Effector memory CD8-positive, alpha-beta T cell (primary cell): Measurements from ENCODE around the gene NEUROG1.
"Not testable (repeated sequence)": the region's sequence is repeated elsewhere in the genome, so short reads cannot be mapped to it uniquely, and the experiment has no call there.

Source experiments
- ATAC-seq: fragments of 150-1000 bp; cut with Tn5 transposase; replicated peaks from 2 replicates; pipeline ENCODE4 v1.10.0; 2021; ENCODE audit warnings: mild to moderate bottlenecking, moderate library complexity
- DNase-seq, 3 experiments: peaks; one replicate each; pipeline ENCODE4 v3.0.0; 2021
- H3K27ac Mint-ChIP-seq, 2 donors: one replicate each; pipeline ENCODE4 v1.8.0; 2022; ENCODE audit warnings: mild to moderate bottlenecking in 2 of 2, mixed read lengths in 2 of 2, moderate library complexity in 2 of 2
- H3K27me3 Mint-ChIP-seq, 2 donors: one replicate each; pipeline ENCODE4 v1.8.0; 2022; ENCODE audit warnings: mixed read lengths in 2 of 2
- H3K36me3 Mint-ChIP-seq: one replicate; pipeline ENCODE4 v1.8.0; 2022; ENCODE audit warnings: mild to moderate bottlenecking, moderate library complexity, mixed read lengths; ENCODE audit not compliant: insufficient read depth
- H3K4me1 Mint-ChIP-seq, 2 donors: one replicate each; pipeline ENCODE4 v1.8.0; 2022; ENCODE audit warnings: low read depth in 2 of 2, mixed read lengths in 2 of 2
- H3K4me3 Mint-ChIP-seq, 2 donors: one replicate each; pipeline ENCODE4 v1.8.0; 2022; ENCODE audit warnings: mild to moderate bottlenecking in 2 of 2, mixed read lengths in 2 of 2, moderate library complexity in 2 of 2
- H3K9me3 Mint-ChIP-seq, 2 donors: one replicate each; pipeline ENCODE4 v1.8.0; 2022; ENCODE audit warnings: mixed read lengths in 2 of 2

Gene NEUROG1

DNA sequence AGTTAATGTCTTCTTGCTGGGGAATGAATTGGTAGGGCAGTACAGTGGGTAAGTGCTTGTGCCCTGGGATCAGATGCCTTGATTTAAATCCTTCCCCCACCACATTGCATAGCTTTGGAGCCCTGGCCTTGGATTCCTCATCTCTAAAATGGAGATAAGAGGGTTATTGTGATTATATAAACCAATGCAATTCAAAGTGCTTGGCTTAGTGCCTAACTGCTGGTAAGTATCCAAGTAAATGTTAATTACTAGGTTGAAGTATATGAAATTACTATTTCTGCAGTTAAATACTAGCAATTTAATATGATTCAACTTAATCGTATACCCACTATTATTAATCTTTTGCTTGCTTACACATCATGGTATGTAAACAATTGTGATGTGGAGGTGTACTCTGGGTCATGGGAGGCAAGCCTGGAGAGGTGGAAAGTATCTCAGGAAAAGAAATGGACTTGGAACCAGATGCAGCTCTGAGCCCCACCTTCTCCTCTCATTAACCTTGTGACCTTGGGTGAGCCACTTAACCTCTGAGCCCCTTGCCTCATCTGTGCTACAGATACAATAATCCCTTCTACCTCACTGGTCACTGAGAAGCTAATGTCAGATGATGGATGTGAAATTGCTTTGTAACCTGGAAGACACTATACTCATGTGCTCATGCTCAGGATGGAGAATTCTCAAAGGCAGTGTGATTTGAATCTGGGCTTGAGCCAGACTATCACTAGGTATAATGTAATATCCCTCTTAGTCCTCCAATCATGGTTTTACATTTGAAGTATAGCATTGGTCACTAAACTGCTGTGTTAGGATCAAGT, 23.8 kb downstream of the NEUROG1 start:
- Mint-ChIP-seq H3K4me1 (no peaks in the 10 kb centered on the region), H3K36me3 (peaks cover 4% of the 10 kb centered on the region), H3K4me3 (no peak overlapping the region), H3K9me3 (no peaks in the 10 kb centered on the region), H3K27me3 (peaks cover 17 to 33% of the 10 kb centered on the region in 2 donors), H3K27ac (no peak overlapping the region)
- no peak for DNase-seq
- no peak for ATAC-seq

DNA sequence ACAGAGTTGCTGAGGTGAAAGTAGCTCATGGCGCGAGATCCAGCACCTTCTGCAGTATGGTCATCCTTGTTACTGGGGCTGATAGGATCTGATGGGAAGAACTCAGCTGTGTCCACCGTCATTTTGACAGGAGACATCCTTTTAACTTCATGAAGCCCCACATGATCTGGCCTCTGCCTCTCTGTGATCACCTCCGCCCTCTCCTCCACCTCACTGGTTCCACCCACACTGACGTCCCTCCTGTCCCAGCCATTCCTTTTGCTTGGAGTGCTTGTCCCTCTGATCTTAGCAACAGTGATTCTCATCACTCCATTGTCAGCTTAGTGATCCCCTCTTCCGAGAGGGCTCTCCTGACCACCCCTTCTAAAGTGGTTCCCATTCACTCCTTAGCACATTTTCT, 25.8 kb downstream of the NEUROG1 start:
- Mint-ChIP-seq H3K36me3 (peaks cover 4% of the 10 kb centered on the region), H3K9me3 (no peaks in the 10 kb centered on the region), H3K27me3 (peaks cover 17 to 39% of the 10 kb centered on the region in 2 donors), H3K27ac (no peak overlapping the region), H3K4me3 (no peak overlapping the region), H3K4me1 (no peaks in the 10 kb centered on the region)
- no peak for DNase-seq
- ATAC-seq = no peak

DNA sequence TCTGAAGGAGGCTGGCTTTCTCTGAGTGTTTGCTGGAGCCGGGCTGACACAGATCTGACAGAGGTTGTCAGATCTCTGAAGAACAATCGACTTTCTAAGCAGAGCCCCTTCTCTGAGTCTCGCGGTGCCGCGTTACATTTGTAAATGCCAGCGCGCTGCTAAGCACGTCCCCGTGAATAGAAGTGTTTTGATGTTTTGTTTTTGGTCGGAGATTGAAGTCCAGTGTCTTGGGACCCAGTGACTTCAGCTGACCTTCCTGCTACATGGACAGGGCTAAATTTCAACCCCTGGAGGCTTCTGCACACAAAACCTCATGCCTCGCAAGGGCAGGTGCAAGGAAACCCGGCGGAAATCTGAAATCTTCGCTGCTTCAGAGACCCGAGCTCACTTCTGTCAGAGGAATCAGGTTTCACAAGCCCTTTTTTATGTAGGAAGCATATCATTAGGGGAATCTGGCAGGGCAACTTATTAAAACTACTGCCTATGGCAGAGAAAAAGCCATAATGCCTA, 27.2 kb downstream of the NEUROG1 start:
- Mint-ChIP-seq H3K27me3 (peaks cover 27 to 54% of the 10 kb centered on the region in 2 donors), H3K4me1 (no peaks in the 10 kb centered on the region), H3K4me3 (no peak overlapping the region), H3K9me3 (no peaks in the 10 kb centered on the region), H3K27ac (no peak overlapping the region), H3K36me3 (peaks cover 4% of the 10 kb centered on the region)
- no peak for DNase-seq
- no peak for ATAC-seq

DNA sequence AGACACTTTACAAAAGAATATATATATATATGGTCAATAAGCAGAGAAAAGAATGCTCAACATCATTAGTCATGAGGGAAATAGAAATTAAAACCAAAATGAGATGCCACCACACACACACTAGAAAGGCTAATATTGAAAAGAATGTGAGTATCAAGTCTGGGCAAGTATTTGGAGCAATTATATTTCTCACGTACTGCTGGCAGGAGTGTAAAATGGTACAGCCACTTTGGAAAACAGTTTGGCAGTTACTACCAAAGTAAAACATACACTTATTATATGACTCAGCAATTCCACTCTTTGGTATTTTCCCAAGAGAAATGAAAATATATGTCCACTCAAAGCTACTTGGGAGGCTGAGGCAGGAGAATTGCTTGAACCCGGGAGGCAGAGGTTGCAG, 29.8 kb downstream of the NEUROG1 start:
- Mint-ChIP-seq H3K27me3 (peaks cover 47 to 67% of the 10 kb centered on the region in 2 donors), H3K27ac (no peak overlapping the region), H3K9me3 (no peaks in the 10 kb centered on the region), H3K36me3 (no peaks in the 10 kb centered on the region), H3K4me1 (no peaks in the 10 kb centered on the region), H3K4me3 (no peak overlapping the region)
- ATAC-seq = no peak
- DNase-seq = no peak

DNA sequence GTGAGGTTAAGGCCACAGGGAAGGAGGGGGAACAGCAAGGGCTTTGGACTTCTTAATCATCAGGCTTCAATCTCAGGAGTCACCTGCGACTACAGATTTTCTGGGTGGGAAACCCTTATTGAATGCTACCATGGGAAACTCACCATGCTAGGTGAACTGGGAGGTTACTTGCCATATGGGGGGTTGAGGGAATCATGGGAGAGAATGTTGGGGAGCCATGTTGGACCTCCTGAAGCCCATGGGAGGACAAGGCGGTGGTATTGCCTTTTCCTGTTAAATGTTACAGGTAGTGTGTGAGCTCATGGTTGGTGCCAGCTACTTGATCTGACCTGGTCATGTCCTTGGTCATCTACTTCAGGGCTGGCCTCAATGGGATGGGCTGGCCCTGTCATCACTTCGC, 31.4 kb downstream of the NEUROG1 start:
- H3K36me3 Mint-ChIP-seq = no peaks in the 10 kb centered on the region
- no peak for ATAC-seq
- peaks cover 36 to 58% of the 10 kb centered on the region in 2 donors for H3K27me3 Mint-ChIP-seq
- H3K4me1 Mint-ChIP-seq = no peaks in the 10 kb centered on the region
- H3K27ac Mint-ChIP-seq = no peak overlapping the region
- no peak for DNase-seq
- no peak overlapping the region for H3K4me3 Mint-ChIP-seq
- no peaks in the 10 kb centered on the region for H3K9me3 Mint-ChIP-seq

DNA sequence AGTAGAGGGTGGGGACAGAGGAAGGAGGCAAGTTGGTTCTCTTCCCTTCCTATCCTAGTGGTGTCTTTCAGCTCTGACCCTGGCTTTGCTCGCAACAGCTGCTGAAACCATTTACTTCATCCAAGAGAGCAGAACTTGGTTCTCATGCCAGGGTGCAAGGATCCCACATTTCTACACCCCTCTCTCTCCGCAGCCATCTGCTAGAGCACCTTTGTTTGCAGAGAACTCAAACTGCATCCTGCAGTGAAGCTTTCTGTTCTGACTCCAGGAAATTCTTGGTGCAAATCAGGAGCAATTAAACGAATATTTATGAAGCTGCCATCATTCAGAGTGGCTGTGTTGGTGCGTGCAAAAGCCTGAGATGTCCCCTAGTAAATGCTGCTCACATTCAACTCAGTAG, 31.9 kb downstream of the NEUROG1 start:
- Mint-ChIP-seq H3K9me3 (no peaks in the 10 kb centered on the region), H3K36me3 (no peaks in the 10 kb centered on the region), H3K27me3 (peaks cover 37 to 58% of the 10 kb centered on the region in 2 donors), H3K4me1 (no peaks in the 10 kb centered on the region), H3K4me3 (no peak overlapping the region), H3K27ac (no peak overlapping the region)
- ATAC-seq (no peak), DNase-seq (no peak)

DNA sequence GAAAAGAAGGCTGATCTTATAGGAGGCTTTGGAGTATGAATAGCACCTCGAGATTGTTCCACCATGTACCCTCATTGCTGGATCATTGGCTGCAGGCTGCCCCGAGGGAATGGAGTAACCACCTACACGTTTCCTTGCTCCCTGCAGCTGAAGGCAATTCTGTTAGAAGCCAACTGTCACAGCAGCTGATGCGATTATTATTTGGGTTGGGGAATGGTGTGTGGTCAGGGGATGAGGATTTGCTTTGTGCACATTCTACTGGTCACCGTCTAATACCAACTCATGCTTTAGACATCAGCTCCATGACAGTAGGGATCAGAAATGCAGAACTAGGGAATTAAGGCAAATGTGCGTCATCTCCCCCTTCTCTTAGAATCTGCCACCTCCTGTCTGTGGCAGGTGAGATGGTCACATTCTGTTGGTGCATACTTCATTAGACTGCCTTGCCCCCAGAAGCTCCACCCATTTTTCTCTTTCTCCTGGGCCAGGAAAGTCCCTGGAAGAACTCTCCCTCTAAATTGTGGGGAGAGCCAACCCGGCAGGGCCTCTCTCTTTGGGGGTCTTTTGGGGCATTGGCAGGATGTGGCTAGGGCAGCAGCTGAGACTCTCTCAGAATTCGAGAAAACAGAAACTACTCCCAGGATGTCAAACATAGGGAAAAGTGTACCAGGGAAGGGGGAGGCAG, 32.8 kb downstream of the NEUROG1 start:
- Mint-ChIP-seq H3K4me3 (no peak overlapping the region), H3K27ac (no peak overlapping the region), H3K36me3 (no peaks in the 10 kb centered on the region), H3K9me3 (no peaks in the 10 kb centered on the region), H3K4me1 (no peaks in the 10 kb centered on the region), H3K27me3 (peaks cover 44 to 64% of the 10 kb centered on the region in 2 donors)
- no peak for DNase-seq
- no peak for ATAC-seq

DNA sequence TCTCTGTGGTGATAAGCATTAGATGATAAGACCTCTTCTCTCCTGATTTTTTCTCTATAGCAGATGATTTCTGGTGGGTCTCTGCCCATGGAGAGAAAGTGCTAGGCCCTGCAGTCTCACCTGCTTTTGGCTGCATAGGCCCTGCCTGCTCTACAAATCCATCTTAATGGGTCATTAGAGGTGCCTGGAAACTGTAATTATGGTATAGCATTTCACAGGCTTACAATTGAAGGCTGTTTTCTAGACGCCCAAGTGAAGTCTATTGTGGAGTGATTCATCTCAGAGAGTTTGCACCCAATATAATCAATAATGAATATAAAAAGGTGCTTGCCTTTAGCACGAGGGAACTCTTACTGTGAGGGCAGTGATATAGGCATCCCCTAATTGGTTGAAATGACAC, 33.8 kb downstream of the NEUROG1 start:
- H3K9me3 Mint-ChIP-seq = no peaks in the 10 kb centered on the region
- H3K27ac Mint-ChIP-seq = no peak overlapping the region
- ATAC-seq (no peak), DNase-seq (no peak)
- no peaks in the 10 kb centered on the region for H3K4me1 Mint-ChIP-seq
- no peak overlapping the region for H3K4me3 Mint-ChIP-seq
- peaks cover 44 to 69% of the 10 kb centered on the region in 2 donors for H3K27me3 Mint-ChIP-seq
- H3K36me3 Mint-ChIP-seq = no peaks in the 10 kb centered on the region

DNA sequence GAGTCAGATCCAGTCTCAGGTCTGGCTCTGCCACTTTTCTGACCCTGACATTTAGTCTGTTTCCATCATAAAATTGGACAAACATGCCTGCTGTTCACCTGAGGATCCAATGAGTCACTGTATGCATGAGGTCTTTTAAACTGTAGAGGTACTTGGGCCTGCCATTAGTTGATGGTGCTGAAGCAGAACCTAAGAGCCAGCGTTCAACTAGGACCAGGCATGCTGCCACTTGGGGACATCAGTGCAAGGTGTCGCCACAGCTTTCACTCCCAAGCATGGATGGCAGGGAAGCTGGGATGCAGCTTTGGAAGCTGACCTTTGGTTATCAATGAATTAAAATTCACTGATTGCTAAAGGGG, 37.1 kb downstream of the NEUROG1 start:
- peaks cover 54 to 75% of the 10 kb centered on the region in 2 donors for H3K27me3 Mint-ChIP-seq
- no peaks in the 10 kb centered on the region for H3K9me3 Mint-ChIP-seq
- peaks cover 0 to 3% of the 10 kb centered on the region in 2 donors for H3K4me1 Mint-ChIP-seq
- DNase-seq (no peak), ATAC-seq (no peak)
- no peak overlapping the region for H3K4me3 Mint-ChIP-seq
- no peak overlapping the region for H3K27ac Mint-ChIP-seq
- no peaks in the 10 kb centered on the region for H3K36me3 Mint-ChIP-seq

DNA sequence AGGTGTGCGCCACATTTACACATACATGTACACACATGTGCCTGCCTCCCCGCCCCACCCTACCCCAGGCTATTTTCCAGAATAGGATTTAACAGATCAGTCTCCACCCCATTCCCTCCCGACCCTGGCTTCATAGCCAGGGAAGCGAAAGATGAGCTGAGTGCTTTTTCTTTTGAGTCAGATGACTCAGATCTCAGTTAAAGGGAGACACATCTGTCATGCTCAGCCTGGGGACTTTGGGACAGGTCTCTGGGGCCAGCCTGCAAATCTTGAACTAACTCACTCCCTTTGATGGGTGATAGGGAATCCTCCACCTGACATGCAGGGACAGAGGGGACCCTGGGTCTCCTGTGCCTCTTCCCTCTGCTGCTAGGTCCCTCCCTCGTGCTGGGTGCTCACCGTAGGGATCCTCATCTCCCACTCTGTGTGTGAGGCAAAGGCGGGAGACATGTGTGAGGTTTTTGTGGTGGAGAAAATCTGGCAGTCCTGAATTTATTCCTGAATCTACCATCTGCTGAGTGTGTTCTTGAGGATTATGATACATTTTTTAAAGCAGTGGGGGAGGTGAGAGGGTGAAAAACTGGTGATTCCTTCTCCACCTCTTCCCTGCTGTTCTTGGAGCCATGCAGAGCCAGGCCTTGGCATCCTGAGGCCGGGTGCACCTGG, 37.7 kb downstream of the NEUROG1 start:
- Mint-ChIP-seq H3K36me3 (no peaks in the 10 kb centered on the region), H3K27ac (no peak overlapping the region), H3K4me1 (peaks cover 0 to 3% of the 10 kb centered on the region in 2 donors), H3K9me3 (no peaks in the 10 kb centered on the region), H3K4me3 (no peak overlapping the region), H3K27me3 (peaks cover 49 to 75% of the 10 kb centered on the region in 2 donors)
- DNase-seq (no peak), ATAC-seq (no peak)

DNA sequence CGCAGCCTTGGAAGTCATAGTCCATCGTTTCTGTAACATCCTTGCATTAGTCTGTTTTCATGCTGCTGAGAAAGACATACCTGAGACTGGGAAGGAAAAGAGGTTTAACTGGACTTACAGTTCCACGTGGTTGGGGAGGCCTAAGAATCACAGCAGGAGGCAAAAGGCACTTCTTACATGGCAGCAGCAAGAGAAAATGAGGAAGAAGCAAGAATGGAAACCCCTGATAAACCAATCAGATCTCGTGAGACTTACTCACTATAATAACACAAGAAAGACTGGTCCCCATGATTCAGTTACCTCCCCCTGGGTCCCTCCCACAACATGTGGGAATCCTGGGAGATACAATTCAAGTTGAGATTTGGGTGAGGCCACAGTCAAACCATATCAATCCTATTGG, 40.2 kb downstream of the NEUROG1 start:
- H3K4me3 Mint-ChIP-seq, DNase-seq, H3K36me3 Mint-ChIP-seq, H3K27ac Mint-ChIP-seq, H3K4me1 Mint-ChIP-seq, ATAC-seq, H3K9me3 Mint-ChIP-seq: not testable (repeated sequence)
- peaks cover 48 to 79% of the 10 kb centered on the region in 2 donors for H3K27me3 Mint-ChIP-seq

DNA sequence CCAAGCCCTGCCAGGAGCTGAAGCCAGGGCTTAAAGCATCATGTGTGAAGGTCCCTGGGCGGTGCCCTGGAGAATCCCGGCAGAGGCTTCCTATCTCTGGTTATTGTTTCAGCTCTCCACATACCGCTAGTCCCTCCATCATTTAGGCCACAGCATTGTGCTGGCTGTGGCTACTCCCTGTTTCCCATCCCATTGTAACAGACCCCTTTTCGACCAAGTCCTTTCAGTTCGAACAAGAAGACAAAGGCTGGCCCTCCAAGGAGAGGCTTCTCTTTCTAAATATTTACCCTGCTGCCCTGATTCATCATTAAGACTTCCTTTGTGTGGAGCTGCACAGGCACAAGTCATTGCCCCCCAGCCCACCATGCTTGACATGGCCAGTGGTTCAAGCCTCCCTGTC, 41.6 kb downstream of the NEUROG1 start:
- Mint-ChIP-seq H3K27me3 (peaks cover 55 to 85% of the 10 kb centered on the region in 2 donors), H3K27ac (no peak overlapping the region), H3K4me3 (no peak overlapping the region), H3K9me3 (no peaks in the 10 kb centered on the region), H3K4me1 (peaks cover 3 to 8% of the 10 kb centered on the region in 2 donors), H3K36me3 (no peaks in the 10 kb centered on the region)
- DNase-seq (no peak), ATAC-seq (no peak)

DNA sequence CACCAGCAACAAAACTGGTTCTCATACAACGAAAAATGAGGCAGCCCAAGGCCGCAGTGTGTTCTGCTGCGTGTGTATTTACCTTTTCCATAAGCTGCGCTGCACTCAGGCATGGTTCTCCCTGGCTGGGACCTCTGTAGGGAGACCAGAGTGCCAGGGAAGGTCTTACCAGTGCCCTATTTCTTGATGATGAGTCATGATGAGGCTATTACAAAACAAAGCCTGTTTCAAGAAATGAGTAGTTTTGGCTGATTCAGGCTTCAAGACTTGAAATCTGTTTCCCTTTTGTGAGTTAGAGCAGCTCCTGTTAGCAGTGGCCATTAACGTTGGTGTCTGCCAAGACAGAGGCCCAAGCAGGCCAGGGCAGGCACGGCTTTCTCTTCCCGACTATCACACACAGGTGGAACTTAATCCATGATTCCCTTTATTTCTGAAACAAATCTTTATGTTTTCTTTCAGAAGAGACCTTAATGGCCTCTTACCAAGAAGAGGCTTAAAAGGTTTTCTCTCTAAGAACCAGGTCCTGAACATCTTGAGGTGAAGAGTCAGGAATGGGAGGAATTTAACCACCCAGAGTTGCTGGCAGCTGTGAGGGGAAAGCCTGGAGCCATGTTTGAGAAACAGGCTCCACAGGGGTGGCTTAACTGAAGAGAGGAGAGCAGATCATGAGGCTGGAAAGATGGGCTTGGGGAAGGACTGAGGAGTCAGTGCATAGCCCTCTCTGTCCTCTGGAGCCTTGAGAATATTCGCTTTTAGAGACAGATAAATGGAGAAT, 42.2 kb downstream of the NEUROG1 start:
- Mint-ChIP-seq H3K27ac (no peak overlapping the region), H3K4me1 (peaks cover 4 to 8% of the 10 kb centered on the region in 2 donors), H3K9me3 (no peaks in the 10 kb centered on the region), H3K36me3 (no peaks in the 10 kb centered on the region), H3K27me3 (peaks cover 56 to 85% of the 10 kb centered on the region in 2 donors), H3K4me3 (no peak overlapping the region)
- ATAC-seq (no peak), DNase-seq (no peak)
